K562 (cell line): ENCODE measurements around the gene MRPS10. TPM values are rescaled to one million over a fixed set of nuclear protein-coding genes. Genes with fewer than 3 reads are reported as not detected.

Source experiments
- ATF1 ChIP-seq, 2 experiments: fragments of 450-650 bp in 1 of 2; IDR thresholded peaks; 2 replicates each; pipeline ENCODE4 v1.6.1; 2016; ENCODE audit warnings: missing compliant biosample characterization in 1 of 2, missing genetic modification characterization in 1 of 2
- CEBPZ ChIP-seq: fragments of 150-350 bp; IDR thresholded peaks from 2 replicates; pipeline ENCODE4 v1.6.1; 2014; ENCODE audit warnings: low read depth, mild to moderate bottlenecking, low read length, borderline replicate concordance
- EGR1 ChIP-seq: fragments of 450-650 bp; conservative IDR thresholded peaks from 2 replicates; pipeline ENCODE4 v1.6.1; 2017; ENCODE audit warnings: mild to moderate bottlenecking
- EZH2 ChIP-seq: IDR thresholded peaks from 2 replicates; pipeline ENCODE4 v1.6.1; 2012; ENCODE audit warnings: low read depth, mild to moderate bottlenecking, inconsistent platforms, low read length, borderline replicate concordance
- FOXK2 ChIP-seq, 2 experiments: fragments of 450-650 bp; IDR thresholded peaks in 1 of 2; conservative IDR thresholded peaks in 1 of 2; 2 replicates each; pipeline ENCODE4 v1.6.1; 2016; ENCODE audit warnings: low read depth in 2 of 2, mild to moderate bottlenecking in 1 of 2
- KAT2B ChIP-seq: IDR thresholded peaks from one replicate; pipeline ENCODE4 v1.6.1; 2012; ENCODE audit warnings: low read depth, mild to moderate bottlenecking, control low read depth, inconsistent platforms, low read length, moderate library complexity
- MCM7 ChIP-seq, 2 experiments: fragments of 450-650 bp; IDR thresholded peaks; 2 replicates each; pipeline ENCODE4 v1.6.1; 2016 to 2018
- NR2C1 ChIP-seq, 2 experiments: fragments of 450-650 bp; IDR thresholded peaks; 2 replicates each; pipeline ENCODE4 v1.6.1; 2017; ENCODE audit warnings: mild to moderate bottlenecking in 2 of 2, antibody characterized with exemption in 1 of 2, inconsistent platforms in 1 of 2, missing compliant biosample characterization in 1 of 2, missing genetic modification characterization in 1 of 2
- NR2F6 ChIP-seq: fragments of 450-650 bp; formaldehyde crosslinking; IDR thresholded peaks from 2 replicates; pipeline ENCODE4 v1.4.0; 2020; ENCODE audit warnings: mild to moderate bottlenecking
- NR4A1 ChIP-seq, 2 experiments: fragments of 250-450 bp in 1 of 2; fragments of 450-650 bp in 1 of 2; sonication (Bioruptor Pico) in 1 of 2; IDR thresholded peaks; 2 replicates each; pipeline versions ENCODE4 v1.4.0 to v1.6.1; 2016 to 2020; ENCODE audit warnings: mild to moderate bottlenecking in 2 of 2, missing compliant biosample characterization in 1 of 2, missing genetic modification characterization in 1 of 2, moderate library complexity in 1 of 2
- U2AF2 ChIP-seq: fragments of 200-400 bp; formaldehyde crosslinking; optimal IDR thresholded peaks from 2 replicates; pipeline ENCODE3; 2017; ENCODE audit warnings: low read depth, mild to moderate bottlenecking, low read length
- ZNF175 ChIP-seq: fragments of 200-800 bp; sonication (Bioruptor generic); IDR thresholded peaks from 2 replicates; pipeline ENCODE4 v1.6.1; 2016; ENCODE audit warnings: low read depth, mild to moderate bottlenecking, missing genetic modification characterization, missing compliant biosample characterization
- ZNF184 ChIP-seq: sonication (generic); formaldehyde crosslinking; IDR thresholded peaks from 2 replicates; pipeline ENCODE4 v1.5.0; 2020; ENCODE audit warnings: missing genetic modification reagents
- polyA plus RNA-seq, 8 experiments: library from polyadenylated mRNA; depleted of rRNA in 4 of 8; stranded (reverse) in 5 of 8; unstranded in 3 of 8; fragments of >200 nt; fragmentation: Nextera tagmentation in 2 of 8; fragmentation: Illumina TruSeq in 1 of 8; extraction: Ambion mirVana in 2 of 8; extraction: Trizol in 1 of 8; gene quantifications; 2 replicates each; pipeline versions ENCODE4 v1.2.1 to v1.2.3, GENCODE V29; 2011 to 2014; ENCODE audit warnings: inconsistent platforms in 1 of 8, missing spikeins in 1 of 8
- total RNA-seq, 7 experiments: library from RNA; depleted of rRNA in 6 of 7; stranded (reverse); fragments of >200 nt in 6 of 7; fragmentation: Illumina TruSeq in 2 of 7; extraction: Trizol in 2 of 7; gene quantifications; 2 replicates each; pipeline versions ENCODE4 v1.2.1 to v1.2.3, GENCODE V29; 2011 to 2021; ENCODE audit warnings: low replicate concordance in 1 of 7
- TF ChIP-seq, protein P1 (sequence below): sonication (generic); formaldehyde crosslinking; IDR thresholded peaks from 2 replicates; pipeline ENCODE4 v1.8.1; 2023; ENCODE audit warnings: mild to moderate bottlenecking, missing genetic modification reagents
- TF ChIP-seq, protein P2 (sequence below): fragments of 450-650 bp; IDR thresholded peaks from 2 replicates; pipeline ENCODE4 v1.6.1; 2017; ENCODE audit warnings: mild to moderate bottlenecking, moderate library complexity
- TF ChIP-seq, protein P3 (sequence below): sonication (generic); formaldehyde crosslinking; IDR thresholded peaks from 2 replicates; pipeline ENCODE4 v1.8.0; 2023; ENCODE audit warnings: mild to moderate bottlenecking, missing genetic modification reagents

Gene MRPS10
- total and polyA plus RNA-seq, 9 of the 15 experiments (the other 6 are each of a cell fraction or from before 2014, with no cell fraction given), result 48.6 to 166 (median 93.7) TPM

GRCh38 chr6:42229506-42230119 lies 12.0 kb upstream of the MRPS10 start (continued):
- TF ChIP-seq NR2F6 (CRISPR knock-in tag) (no peak), EGR1 (no peak), KAT2B (no peak), NR2C1 (IDR thresholded peaks at IDR 0.05) (no peak), NR2C1 (tag; IDR thresholded peaks at IDR 0.05) (no peak), CEBPZ (no peak), EZH2 (no peak), MCM7 (IDR thresholded peaks at IDR 0.05) (no peak), FOXK2 (conservative IDR thresholded peaks at IDR 0.05 in 1 of 2, IDR thresholded peaks at IDR 0.05 in 1 of 2; ENCODE audit: low read depth in 2 of 2) (0 out of 4 replicates have a peak, but pooled peaks of 1 of the 2 experiments have one; percentile 10), NR4A1 (CRISPR knock-in tag; IDR thresholded peaks at IDR 0.05) (no peak), NR4A1 (tag; IDR thresholded peaks at IDR 0.05) (no peak), U2AF2 (no peak), ATF1 (CRISPR knock-in tag; IDR thresholded peaks at IDR 0.05) (no peak), ATF1 (tag; IDR thresholded peaks at IDR 0.05) (no peak), ZNF184 (no peak), ZNF175 (no peak)
- TF ChIP-seq, protein P1, sequence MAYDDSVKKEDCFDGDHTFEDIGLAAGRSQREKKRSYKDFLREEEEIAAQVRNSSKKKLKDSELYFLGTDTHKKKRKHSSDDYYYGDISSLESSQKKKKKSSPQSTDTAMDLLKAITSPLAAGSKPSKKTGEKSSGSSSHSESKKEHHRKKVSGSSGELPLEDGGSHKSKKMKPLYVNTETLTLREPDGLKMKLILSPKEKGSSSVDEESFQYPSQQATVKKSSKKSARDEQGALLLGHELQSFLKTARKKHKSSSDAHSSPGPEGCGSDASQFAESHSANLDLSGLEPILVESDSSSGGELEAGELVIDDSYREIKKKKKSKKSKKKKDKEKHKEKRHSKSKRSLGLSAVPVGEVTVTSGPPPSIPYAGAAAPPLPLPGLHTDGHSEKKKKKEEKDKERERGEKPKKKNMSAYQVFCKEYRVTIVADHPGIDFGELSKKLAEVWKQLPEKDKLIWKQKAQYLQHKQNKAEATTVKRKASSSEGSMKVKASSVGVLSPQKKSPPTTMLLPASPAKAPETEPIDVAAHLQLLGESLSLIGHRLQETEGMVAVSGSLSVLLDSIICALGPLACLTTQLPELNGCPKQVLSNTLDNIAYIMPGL (CRISPR knock-in tag), result no peak
- TF ChIP-seq, protein P2, sequence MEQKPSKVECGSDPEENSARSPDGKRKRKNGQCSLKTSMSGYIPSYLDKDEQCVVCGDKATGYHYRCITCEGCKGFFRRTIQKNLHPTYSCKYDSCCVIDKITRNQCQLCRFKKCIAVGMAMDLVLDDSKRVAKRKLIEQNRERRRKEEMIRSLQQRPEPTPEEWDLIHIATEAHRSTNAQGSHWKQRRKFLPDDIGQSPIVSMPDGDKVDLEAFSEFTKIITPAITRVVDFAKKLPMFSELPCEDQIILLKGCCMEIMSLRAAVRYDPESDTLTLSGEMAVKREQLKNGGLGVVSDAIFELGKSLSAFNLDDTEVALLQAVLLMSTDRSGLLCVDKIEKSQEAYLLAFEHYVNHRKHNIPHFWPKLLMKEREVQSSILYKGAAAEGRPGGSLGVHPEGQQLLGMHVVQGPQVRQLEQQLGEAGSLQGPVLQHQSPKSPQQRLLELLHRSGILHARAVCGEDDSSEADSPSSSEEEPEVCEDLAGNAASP, result no peak
- TF ChIP-seq, protein P3, sequence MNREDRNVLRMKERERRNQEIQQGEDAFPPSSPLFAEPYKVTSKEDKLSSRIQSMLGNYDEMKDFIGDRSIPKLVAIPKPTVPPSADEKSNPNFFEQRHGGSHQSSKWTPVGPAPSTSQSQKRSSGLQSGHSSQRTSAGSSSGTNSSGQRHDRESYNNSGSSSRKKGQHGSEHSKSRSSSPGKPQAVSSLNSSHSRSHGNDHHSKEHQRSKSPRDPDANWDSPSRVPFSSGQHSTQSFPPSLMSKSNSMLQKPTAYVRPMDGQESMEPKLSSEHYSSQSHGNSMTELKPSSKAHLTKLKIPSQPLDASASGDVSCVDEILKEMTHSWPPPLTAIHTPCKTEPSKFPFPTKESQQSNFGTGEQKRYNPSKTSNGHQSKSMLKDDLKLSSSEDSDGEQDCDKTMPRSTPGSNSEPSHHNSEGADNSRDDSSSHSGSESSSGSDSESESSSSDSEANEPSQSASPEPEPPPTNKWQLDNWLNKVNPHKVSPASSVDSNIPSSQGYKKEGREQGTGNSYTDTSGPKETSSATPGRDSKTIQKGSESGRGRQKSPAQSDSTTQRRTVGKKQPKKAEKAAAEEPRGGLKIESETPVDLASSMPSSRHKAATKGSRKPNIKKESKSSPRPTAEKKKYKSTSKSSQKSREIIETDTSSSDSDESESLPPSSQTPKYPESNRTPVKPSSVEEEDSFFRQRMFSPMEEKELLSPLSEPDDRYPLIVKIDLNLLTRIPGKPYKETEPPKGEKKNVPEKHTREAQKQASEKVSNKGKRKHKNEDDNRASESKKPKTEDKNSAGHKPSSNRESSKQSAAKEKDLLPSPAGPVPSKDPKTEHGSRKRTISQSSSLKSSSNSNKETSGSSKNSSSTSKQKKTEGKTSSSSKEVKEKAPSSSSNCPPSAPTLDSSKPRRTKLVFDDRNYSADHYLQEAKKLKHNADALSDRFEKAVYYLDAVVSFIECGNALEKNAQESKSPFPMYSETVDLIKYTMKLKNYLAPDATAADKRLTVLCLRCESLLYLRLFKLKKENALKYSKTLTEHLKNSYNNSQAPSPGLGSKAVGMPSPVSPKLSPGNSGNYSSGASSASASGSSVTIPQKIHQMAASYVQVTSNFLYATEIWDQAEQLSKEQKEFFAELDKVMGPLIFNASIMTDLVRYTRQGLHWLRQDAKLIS, result no peak
